CD4-positive, alpha-beta T cell (primary cell): ENCODE results near the gene DMRT3. TPM values are rescaled to one million over a fixed set of nuclear protein-coding genes. Genes with fewer than 3 reads are reported as not detected.

Experiments used
- ATAC-seq: fragments of 200-7000 bp; cut with Tn5 transposase; one replicate; pipeline ENCODE4 v1.10.0; 2022; ENCODE audit warnings: mild to moderate bottlenecking; ENCODE audit not compliant: poor library complexity
- CTCF ChIA-PET: fragments of 350-600 bp; sonication (Branson Sonifier 250); formaldehyde crosslinking; loops from one replicate; lab custom pipeline; 2021; ENCODE audit warnings: antibody characterized with exemption, inconsistent platforms; lab: Charles Lee
- POLR2A ChIA-PET: fragments of 350-600 bp; sonication (Branson Sonifier 250); formaldehyde crosslinking; loops from one replicate; lab custom pipeline; 2021; ENCODE audit warnings: antibody characterized with exemption, inconsistent platforms; lab: Charles Lee
- DNase-seq, 14 experiments: peaks; one replicate each; pipeline ENCODE4 v3.0.0-alpha.2; 2013 to 2020; ENCODE audit warnings: mixed read lengths in 2 of 14
- H3K27ac ChIP-seq, 2 donors: one replicate each; pipeline versions ENCODE4 v1.5.1 to v1.7.0; 2013; ENCODE audit warnings: low read length in 2 of 2, low read depth in 1 of 2, mild to moderate bottlenecking in 1 of 2
- H3K27me3 ChIP-seq, 2 experiments: 1 replicate in 1 of 2; 2 replicates in 1 of 2; pipeline versions ENCODE4 v1.6.1 to v1.7.0; 2013; ENCODE audit warnings: low read length in 2 of 2, control low read depth in 1 of 2, mild to moderate bottlenecking in 1 of 2, moderate library complexity in 1 of 2; ENCODE audit not compliant: insufficient read depth in 2 of 2, control insufficient read depth in 1 of 2
- H3K36me3 ChIP-seq: one replicate; pipeline ENCODE4 v1.6.1; 2013; ENCODE audit warnings: low read length, control low read depth; ENCODE audit not compliant: insufficient read depth
- H3K4me1 ChIP-seq: one replicate; pipeline ENCODE4 v1.6.1; 2013; ENCODE audit warnings: low read length, control low read depth; ENCODE audit not compliant: insufficient read depth
- H3K4me3 ChIP-seq: one replicate; pipeline ENCODE4 v1.5.1; 2013; ENCODE audit warnings: mild to moderate bottlenecking, low read length, moderate library complexity
- H3K9me3 ChIP-seq, 2 experiments: 1 replicate in 1 of 2; 2 replicates in 1 of 2; pipeline versions ENCODE4 v1.6.1 to v1.7.0; 2013; ENCODE audit warnings: low read length in 2 of 2, mild to moderate bottlenecking in 2 of 2, control low read depth in 1 of 2, moderate library complexity in 1 of 2; ENCODE audit not compliant: control insufficient read depth in 1 of 2, insufficient read depth in 1 of 2
- H3K27ac Mint-ChIP-seq: one replicate; pipeline ENCODE4 v1.8.0; 2020; ENCODE audit warnings: mixed read lengths
- H3K27me3 Mint-ChIP-seq: one replicate; pipeline ENCODE4 v1.8.0; 2021; ENCODE audit warnings: mixed read lengths
- H3K36me3 Mint-ChIP-seq: one replicate; pipeline ENCODE4 v1.8.0; 2021; ENCODE audit warnings: low read depth, mixed read lengths
- H3K4me1 Mint-ChIP-seq: one replicate; pipeline ENCODE4 v1.8.0; 2021; ENCODE audit warnings: low read depth, mixed read lengths
- H3K4me3 Mint-ChIP-seq: one replicate; pipeline ENCODE4 v1.8.0; 2020; ENCODE audit warnings: mild to moderate bottlenecking, mixed read lengths
- H3K9me3 Mint-ChIP-seq: one replicate; pipeline ENCODE4 v1.8.0; 2020; ENCODE audit warnings: mixed read lengths
- CTCF ChIP-seq: fragments of 200-600 bp; IDR thresholded peaks from one replicate; pipeline ENCODE4 v1.8.0; 2022; ENCODE audit warnings: antibody characterized with exemption, mild to moderate bottlenecking
- intact Hi-C, 2 experiments: fragments of 100-400 bp; cut with DNase I in 1 of 2; cut with micrococcal nuclease in 1 of 2; formaldehyde crosslinking; loops; one replicate each; pipeline versions ENCODE4 v1.15.1 to v1.9.0; 2023 to 2025; cut with DNase I, micrococcal nuclease
- total RNA-seq, 174 experiments: library from RNA in 2 of 174; stranded (reverse) in 2 of 174; gene quantifications; one replicate each; pipeline ENCODE4 v1.2.3 and lab custom pipeline; 2021 to 2026

DMRT3 gene
- total RNA-seq, 2 experiments from 2014 or later = not detected

GRCh38 chr9:959914-960313 is 16.5 kb upstream of the DMRT3 start:
- no peak for TF ChIP-seq CTCF
- ChIA-PET CTCF (no interaction called here), POLR2A (no interaction called here)
- H3K4me1 Mint-ChIP-seq = no peaks in the 10 kb centered on the region
- peaks cover 54% of the 10 kb centered on the region for H3K27me3 Mint-ChIP-seq
- H3K36me3 Mint-ChIP-seq = no peaks in the 10 kb centered on the region
- no peak for DNase-seq
- Histone ChIP-seq H3K9me3 (no peaks in the 10 kb centered on the region), H3K36me3 (no peaks in the 10 kb centered on the region), H3K27ac (no peak overlapping the region), H3K4me3 (no peak overlapping the region), H3K4me1 (no peaks in the 10 kb centered on the region), H3K27me3 (peaks cover 19 to 30% of the 10 kb centered on the region in 2 experiments)
- no peak overlapping the region for H3K27ac Mint-ChIP-seq
- H3K9me3 Mint-ChIP-seq = no peaks in the 10 kb centered on the region
- intact Hi-C loops = no loop called here
- H3K4me3 Mint-ChIP-seq = no peak overlapping the region
- no peak for ATAC-seq

GRCh38 chr9:962023-962422 is 14.4 kb upstream of the DMRT3 start:
- peaks cover 73% of the 10 kb centered on the region for H3K27me3 Mint-ChIP-seq
- POLR2A ChIA-PET = no interaction called here

GRCh38 chr9:965497-965896 is 11.0 kb upstream of the DMRT3 start:
- Mint-ChIP-seq H3K9me3 (peaks cover 4% of the 10 kb centered on the region), H3K4me3 (no peak overlapping the region), H3K4me1 (peaks cover 16% of the 10 kb centered on the region), H3K36me3 (no peaks in the 10 kb centered on the region), H3K27ac (no peak overlapping the region), H3K27me3 (peaks cover 91% of the 10 kb centered on the region)
- intact Hi-C loops = no loop called here
- no peak overlapping the region for H3K27ac ChIP-seq
- ChIA-PET POLR2A (no interaction called here), CTCF (no interaction called here)
- H3K4me3 ChIP-seq = no peak overlapping the region
- peaks cover 42 to 74% of the 10 kb centered on the region in 2 experiments for H3K27me3 ChIP-seq
- peaks cover 9% of the 10 kb centered on the region for H3K4me1 ChIP-seq
- peaks cover 8 to 21% of the 10 kb centered on the region in 2 experiments for H3K9me3 ChIP-seq
- TF ChIP-seq CTCF = no peak
- H3K36me3 ChIP-seq = no peaks in the 10 kb centered on the region
- DNase-seq = no peak
- ATAC-seq = no peak

More at GRCh38 chr9:962023-962422, 14.4 kb upstream of the DMRT3 start:
- no peak for ATAC-seq
- no peak overlapping the region for H3K27ac ChIP-seq
- H3K27me3 ChIP-seq = peaks cover 30 to 48% of the 10 kb centered on the region in 2 experiments
- H3K27ac Mint-ChIP-seq = no peak overlapping the region
- no peak overlapping the region for H3K4me3 Mint-ChIP-seq
- CTCF ChIA-PET = no interaction called here
- intact Hi-C loops = no loop called here
- H3K4me1 ChIP-seq = no peaks in the 10 kb centered on the region
- H3K9me3 Mint-ChIP-seq = no peaks in the 10 kb centered on the region
- TF ChIP-seq CTCF = no peak
- peaks cover 3% of the 10 kb centered on the region in 2 experiments for H3K9me3 ChIP-seq
- no peak overlapping the region for H3K4me3 ChIP-seq
- no peaks in the 10 kb centered on the region for H3K36me3 ChIP-seq
- no peak for DNase-seq
- H3K36me3 Mint-ChIP-seq = no peaks in the 10 kb centered on the region
- no peaks in the 10 kb centered on the region for H3K4me1 Mint-ChIP-seq
